ENCODE data around the gene HADH.
A peak's percentile ranks its signal among the peaks of the same experiment; 100 is the strongest.

Gene HADH

GRCh38 chr4:108058685-108059440 is 69.2 kb downstream of the HADH start:
- no peak for DNase-seq (ENCODE audit: low read depth in 2 of 2)

- DNase-seq (ENCODE audit: low read depth in 2 of 2), result no peak
Measured at GRCh38 chr4:108060164-108060563, 70.5 kb downstream of the HADH start.

GRCh38 chr4:108060686-108061321 is 71.1 kb downstream of the HADH start:
- DNase-seq (ENCODE audit: low read depth in 2 of 2), result no peak

- no peak for DNase-seq (ENCODE audit: low read depth in 2 of 2)
Measured at GRCh38 chr4:108068442-108068841, 78.8 kb downstream of the HADH start.

- no peak for DNase-seq (ENCODE audit: low read depth in 2 of 2)
Measured at GRCh38 chr4:108070775-108071174, 81.1 kb downstream of the HADH start.

GRCh38 chr4:108072300-108072699 is 82.6 kb downstream of the HADH start:
- peak; percentile 50 to 54 for DNase-seq (ENCODE audit: low read depth in 2 of 2)

GRCh38 chr4:108078024-108078733 is 88.5 kb downstream of the HADH start:
- no peak for DNase-seq (ENCODE audit: low read depth in 2 of 2)

GRCh38 chr4:108080747-108081146 is 91.1 kb downstream of the HADH start:
- DNase-seq (ENCODE audit: low read depth in 2 of 2), result peak; percentile 17 to 23

GRCh38 chr4:108081256-108081655 is 91.6 kb downstream of the HADH start:
- DNase-seq (ENCODE audit: low read depth in 2 of 2), result no peak
